A673 (cell line): Measurements from ENCODE around the gene MOB2.

Experiments used
- EZH2 ChIP-seq: fragments of 200-600 bp; sonication (generic); IDR thresholded peaks from 2 replicates; pipeline ENCODE4 v1.6.1; 2017; ENCODE audit warnings: borderline replicate concordance, low read depth, mild to moderate bottlenecking, mixed read lengths, antibody characterized with exemption, low read length; ENCODE audit not compliant: poor library complexity, severe bottlenecking
- TF ChIP-seq, protein P1 (sequence below): fragments of 300-800, 200-600 bp; sonication (generic); conservative IDR thresholded peaks from 2 replicates; pipeline ENCODE4 v1.5.1; 2017; ENCODE audit warnings: low read depth, mild to moderate bottlenecking, antibody characterized with exemption, low read length, moderate library complexity, mixed read lengths

DNA sequence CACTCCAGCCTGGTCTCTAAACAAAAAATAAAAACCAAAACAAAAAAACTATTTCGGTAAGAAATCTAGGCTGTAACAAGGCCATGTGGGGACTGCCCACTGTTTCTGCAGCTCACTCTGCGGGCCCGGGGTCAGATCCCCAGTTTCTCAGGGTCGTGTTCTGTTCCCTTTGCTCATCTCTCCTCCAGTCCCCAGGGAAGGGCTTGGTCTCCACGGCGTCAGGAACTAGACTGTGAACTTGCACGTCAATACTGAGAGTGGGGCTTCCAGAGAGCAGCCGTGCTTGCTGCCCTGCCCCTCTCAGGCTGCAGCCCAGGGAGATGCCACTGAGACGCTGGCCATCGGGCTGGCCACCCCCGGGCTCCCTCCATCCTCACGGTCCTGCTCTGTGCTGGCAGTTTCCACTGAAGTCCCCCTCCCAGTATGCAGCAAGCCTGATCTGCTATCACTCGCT lies 33.7 kb upstream of the MOB2 start:
- TF ChIP-seq EZH2, result no peak
- TF ChIP-seq, protein P1, sequence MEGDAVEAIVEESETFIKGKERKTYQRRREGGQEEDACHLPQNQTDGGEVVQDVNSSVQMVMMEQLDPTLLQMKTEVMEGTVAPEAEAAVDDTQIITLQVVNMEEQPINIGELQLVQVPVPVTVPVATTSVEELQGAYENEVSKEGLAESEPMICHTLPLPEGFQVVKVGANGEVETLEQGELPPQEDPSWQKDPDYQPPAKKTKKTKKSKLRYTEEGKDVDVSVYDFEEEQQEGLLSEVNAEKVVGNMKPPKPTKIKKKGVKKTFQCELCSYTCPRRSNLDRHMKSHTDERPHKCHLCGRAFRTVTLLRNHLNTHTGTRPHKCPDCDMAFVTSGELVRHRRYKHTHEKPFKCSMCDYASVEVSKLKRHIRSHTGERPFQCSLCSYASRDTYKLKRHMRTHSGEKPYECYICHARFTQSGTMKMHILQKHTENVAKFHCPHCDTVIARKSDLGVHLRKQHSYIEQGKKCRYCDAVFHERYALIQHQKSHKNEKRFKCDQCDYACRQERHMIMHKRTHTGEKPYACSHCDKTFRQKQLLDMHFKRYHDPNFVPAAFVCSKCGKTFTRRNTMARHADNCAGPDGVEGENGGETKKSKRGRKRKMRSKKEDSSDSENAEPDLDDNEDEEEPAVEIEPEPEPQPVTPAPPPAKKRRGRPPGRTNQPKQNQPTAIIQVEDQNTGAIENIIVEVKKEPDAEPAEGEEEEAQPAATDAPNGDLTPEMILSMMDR, result no peak
